ENCODE data around the gene ABCB9. TPM values are rescaled to one million over a fixed set of nuclear protein-coding genes. Genes with fewer than 3 reads are reported as not detected.
"Not testable (repeated sequence)": the region's sequence is repeated elsewhere in the genome, so short reads cannot be mapped to it uniquely, and the experiment has no call there.

ABCB9 gene
- total RNA-seq, 2 experiments from 2014 or later = 3.6 TPM

DNA sequence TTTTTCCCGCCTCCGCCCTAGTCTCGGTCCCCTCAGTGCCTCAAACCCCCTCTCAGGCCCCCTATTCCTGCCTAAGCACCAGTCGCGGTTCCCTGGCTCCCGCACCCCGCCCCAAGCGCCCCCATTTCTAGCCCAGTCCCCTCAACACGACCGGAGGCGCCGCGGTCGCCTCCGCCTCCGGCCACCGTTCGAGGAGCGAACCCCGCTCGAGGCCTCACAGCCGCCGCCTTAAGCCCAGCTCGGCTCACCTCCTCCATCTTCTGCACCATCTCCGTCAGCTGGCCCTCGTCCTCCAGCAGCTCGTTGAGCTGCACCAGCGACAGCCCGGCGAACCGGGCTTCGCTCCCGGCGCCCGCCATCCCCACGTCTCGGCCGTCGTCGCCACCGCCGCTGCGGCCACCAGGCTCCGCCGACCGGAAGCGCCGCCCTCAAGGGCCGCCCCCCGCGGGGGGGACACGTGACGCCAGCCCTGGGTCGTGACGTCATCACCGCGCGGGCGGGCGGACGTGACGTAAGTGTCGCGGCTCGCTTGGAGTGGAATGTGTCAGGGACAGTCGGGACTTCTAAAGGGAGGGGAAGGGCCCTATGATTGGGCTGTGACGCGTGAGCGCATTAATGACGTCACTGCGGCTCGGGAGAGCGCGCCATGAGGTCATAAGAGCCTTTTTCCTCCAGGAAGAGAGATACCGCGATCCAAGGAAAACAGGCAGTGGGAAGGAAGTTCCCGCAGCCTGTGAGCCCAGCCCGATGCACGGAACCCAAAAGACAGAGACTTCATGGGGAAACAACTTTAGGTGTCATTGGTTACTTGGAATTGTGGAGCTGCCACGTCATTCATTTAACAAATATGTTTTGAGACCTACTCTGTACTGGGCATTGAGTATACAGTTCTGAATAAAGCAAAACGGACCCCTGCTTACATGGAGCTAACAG is 70.3 kb downstream of the ABCB9 start, which contains the start of gene VPS37B:
Gene VPS37B, minus strand, starts transcription at position 421 of the 933 bp plus-strand sequence. Its CDS starts 62 bp downstream, at position 359.
- H3K36me3 Mint-ChIP-seq = peaks cover 31% of the 10 kb centered on the region
- DNase-seq = peak; percentile 89
- H3K27ac Mint-ChIP-seq = peak within 1 kb of the TSS; percentile 93
- H3K9me3 Mint-ChIP-seq = peaks cover 3% of the 10 kb centered on the region
- H3K4me3 Mint-ChIP-seq = peak within 1 kb of the TSS; percentile 93
- H3K4me1 Mint-ChIP-seq = peaks cover 85% of the 10 kb centered on the region
- peaks cover 3% of the 10 kb centered on the region for H3K27me3 Mint-ChIP-seq

DNA sequence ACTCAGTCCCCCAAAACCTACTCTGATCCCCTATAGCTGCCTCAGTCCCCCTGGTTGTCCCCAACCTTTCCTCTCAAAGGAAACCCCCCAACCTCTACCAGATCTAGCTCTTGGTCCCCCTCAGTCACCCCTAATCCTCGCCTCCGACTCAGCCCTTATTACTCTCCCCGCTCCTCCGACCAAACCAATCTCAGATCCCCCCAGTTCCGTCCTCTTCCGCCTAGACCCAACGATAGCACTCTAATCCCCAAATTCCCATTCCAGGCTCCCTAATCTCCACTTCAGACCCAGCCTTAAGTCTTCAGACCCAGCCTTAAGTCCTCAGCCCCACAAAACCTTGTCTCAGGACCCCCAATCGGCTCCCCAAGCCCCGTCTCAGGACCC is 71.0 kb downstream of the ABCB9 start:
- H3K4me1 Mint-ChIP-seq = peaks cover 87% of the 10 kb centered on the region
- peak overlapping the region; percentile 93 for H3K4me3 Mint-ChIP-seq
- peak overlapping the region; percentile 93 for H3K27ac Mint-ChIP-seq
- peaks cover 3% of the 10 kb centered on the region for H3K27me3 Mint-ChIP-seq
- H3K9me3 Mint-ChIP-seq = peaks cover 3% of the 10 kb centered on the region
- no peak for DNase-seq
- H3K36me3 Mint-ChIP-seq = peaks cover 31% of the 10 kb centered on the region

DNA sequence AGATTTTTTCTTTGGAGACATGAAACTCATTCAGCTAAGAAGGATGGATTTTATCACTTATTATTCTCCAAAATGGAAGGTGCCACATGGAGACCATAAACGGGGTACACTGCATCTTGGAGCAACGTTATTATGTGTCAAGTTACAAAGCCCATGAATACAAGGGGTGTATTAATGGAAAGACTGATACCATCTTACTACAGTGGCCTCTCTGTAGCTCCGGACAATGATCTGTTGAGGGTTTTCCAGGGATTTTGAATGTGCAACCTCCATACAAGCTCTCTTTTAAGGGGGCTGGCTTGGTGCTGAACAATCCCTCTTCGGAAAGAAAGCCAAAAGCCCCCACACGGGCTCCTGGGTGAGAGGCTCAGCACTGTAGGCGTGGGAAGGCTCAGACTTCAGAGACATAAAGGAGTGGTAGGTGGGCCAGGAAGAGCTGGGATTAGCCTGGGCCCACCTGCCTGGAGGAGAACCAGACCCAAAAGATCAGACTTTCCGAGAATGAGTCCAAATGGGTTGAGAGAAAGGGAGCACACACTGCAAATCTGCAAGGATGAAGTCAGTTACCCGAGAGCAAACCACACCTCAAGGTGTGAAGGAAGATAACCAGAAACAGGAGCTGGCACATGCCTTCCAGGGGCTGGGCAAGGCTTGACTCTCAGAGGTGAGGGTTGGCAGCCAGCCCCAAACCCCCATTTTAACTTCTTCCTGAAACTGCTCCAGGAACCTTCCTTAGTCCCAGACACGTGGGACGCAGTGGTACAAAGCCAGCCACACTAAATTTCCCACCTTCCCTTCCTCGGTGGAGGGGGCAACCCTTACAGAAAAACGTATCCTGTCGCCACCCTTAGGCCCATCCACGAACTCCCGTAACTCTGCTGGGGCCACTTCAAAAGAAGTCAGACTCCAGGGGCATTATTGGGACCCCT is 71.8 kb downstream of the ABCB9 start:
- Mint-ChIP-seq H3K4me1 (peaks cover 86% of the 10 kb centered on the region), H3K4me3 (peak overlapping the region; percentile 93), H3K36me3 (peaks cover 37% of the 10 kb centered on the region), H3K27ac (peak overlapping the region; percentile 93), H3K27me3 (peaks cover 3% of the 10 kb centered on the region), H3K9me3 (peaks cover 3% of the 10 kb centered on the region)
- peak; percentile 23 for DNase-seq

DNA sequence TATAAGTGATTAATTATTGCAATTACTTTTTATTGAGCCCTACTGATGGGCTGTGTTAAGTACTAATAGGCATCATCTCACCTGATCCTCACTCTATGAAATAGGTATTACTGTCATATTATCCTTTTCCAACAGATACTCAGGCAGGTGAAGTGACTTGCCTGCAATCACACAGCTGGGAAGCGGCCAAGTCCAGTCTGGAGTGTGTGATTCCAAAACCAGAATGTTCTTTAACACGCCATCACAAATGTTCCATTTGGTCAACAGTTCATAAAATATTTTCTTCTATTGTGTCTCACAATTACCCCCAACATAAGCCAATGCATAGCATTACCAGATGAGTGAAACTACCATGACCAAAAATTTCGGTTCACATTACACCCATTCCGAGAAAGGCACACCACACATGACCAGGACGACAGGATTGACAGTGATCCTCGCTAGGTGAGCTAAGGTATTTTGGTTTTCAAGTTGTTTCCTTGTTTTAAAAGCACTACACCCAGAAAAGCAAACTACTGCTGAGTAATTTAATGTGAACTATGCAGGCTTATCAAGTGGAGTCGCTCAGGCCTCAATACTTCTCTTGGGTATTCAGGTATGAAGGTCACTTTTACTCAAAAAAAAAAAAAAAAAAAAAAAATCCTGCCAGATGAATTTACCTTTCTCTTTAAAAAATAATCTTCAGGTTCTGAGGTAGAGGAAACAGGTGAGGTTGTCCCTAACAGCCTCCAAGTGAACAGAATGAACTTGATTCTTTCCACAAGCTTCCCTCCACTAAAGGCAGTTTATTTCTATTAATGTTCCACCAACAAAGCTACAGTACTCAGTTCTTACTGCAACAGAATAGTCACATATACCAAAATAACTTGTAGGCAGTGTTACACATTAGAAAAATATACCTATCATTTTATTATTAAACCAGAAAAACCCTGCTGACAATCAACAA is 72.8 kb downstream of the ABCB9 start:
- Mint-ChIP-seq H3K27ac (peak overlapping the region; percentile 20), H3K36me3 (peaks cover 42% of the 10 kb centered on the region), H3K9me3 (peaks cover 3% of the 10 kb centered on the region), H3K4me3 (peak overlapping the region; percentile 29), H3K4me1 (peaks cover 86% of the 10 kb centered on the region), H3K27me3 (peaks cover 3% of the 10 kb centered on the region)
- DNase-seq = no peak

DNA sequence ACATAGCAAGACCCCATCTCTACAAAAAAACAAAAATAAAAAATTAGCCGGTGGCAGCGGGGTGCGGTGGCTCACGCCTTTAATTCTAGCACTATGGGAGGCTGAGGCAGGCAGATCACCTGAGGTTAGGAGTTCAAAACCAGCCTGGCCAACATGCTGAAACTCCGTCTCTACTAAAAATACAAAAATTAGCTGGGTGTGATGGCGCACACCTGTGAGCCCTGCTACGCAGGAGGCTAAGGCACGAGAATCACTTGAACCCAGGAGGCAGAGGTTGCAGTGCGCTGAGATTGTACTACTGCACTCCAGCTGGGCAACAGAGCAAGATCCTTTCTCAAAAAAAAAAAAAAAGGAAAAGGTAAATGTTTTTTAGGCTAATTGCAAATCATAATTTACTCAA is 73.5 kb downstream of the ABCB9 start:
- Mint-ChIP-seq H3K4me1 (peaks cover 87% of the 10 kb centered on the region), H3K36me3 (peaks cover 42% of the 10 kb centered on the region)
- not testable (repeated sequence) for H3K27me3 Mint-ChIP-seq, DNase-seq, H3K9me3 Mint-ChIP-seq, H3K4me3 Mint-ChIP-seq, H3K27ac Mint-ChIP-seq

DNA sequence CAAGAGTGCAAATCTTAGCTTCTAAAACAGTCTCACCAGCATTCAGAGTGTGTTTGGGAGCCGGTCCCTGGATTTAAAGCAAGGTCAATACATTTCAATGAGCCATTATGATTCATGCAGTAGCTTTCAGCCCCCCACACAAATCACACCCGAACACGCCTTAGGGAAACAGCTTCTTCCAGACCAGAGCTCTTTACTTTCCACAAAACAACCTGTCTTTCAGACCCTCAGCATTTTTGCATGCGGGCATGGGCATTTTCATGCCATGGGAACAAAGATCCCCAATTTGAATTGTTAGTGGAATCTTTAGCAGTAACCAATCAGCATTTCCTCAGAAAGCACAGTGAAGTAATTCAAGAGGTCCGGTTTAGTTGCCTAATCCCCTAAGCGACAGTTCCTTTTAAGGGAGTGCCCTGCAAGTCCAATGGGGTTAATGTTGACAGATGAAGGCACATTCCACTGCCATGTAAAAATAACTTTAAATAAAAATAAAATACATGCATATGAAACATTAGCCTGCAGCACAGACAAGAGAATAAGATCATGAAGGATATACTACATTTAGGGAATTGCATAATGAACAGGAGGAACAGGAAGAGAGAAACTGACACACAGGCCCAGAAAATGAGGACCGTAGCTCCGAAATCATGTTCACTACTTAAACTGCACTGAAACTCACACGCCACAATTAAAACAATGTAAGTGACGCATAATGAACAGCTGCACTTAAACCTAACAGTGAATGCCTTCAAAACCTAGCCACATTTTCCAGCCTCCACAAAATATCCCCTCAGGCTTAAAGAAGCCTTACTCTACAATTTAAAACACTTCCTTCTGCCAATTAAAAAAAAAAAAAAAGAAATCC is 74.4 kb downstream of the ABCB9 start:
- H3K4me3 Mint-ChIP-seq = peak overlapping the region; percentile 7

DNA sequence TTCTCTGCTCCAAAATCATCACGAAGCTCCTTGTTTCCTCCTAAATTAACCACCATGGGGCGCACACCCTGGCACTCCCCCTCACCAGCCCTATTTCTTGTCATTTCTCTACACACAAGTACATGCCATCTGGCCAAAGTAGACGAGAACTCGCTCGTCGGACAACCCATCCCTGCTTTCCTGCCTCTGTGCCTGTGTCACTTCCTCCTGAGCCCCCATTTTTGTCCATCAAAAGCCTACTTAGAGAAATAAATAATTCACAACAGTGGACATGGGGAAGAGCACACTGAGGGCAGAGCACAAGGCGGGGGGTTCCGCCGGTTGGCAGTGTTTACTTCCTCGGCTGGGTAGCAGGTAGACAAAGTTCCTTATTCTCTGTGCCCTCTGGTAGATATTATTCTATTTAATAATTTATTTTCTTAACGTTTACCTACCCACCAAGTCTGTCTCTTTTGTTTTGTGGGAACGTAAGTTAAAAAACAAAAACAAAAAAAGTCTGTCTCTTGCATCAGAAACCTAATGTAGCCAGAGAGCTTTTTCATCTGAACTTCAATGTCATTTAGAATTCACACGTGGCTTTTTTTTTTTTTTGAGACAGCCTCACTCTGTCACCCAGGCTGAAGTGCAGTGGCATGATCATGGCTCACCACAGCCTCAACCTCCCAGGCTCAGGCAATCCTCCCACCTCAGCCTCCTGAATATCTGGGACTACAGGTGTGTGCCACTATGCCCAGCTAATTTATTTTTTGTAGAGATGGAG is 76.3 kb downstream of the ABCB9 start:
- H3K27ac Mint-ChIP-seq = peak overlapping the region; percentile 97
- H3K4me3 Mint-ChIP-seq = peak overlapping the region; percentile 66
- H3K36me3 Mint-ChIP-seq = peaks cover 37% of the 10 kb centered on the region
- H3K27me3 Mint-ChIP-seq = no peaks in the 10 kb centered on the region
- peak; percentile 17 for DNase-seq
- H3K9me3 Mint-ChIP-seq = no peaks in the 10 kb centered on the region
- H3K4me1 Mint-ChIP-seq = peaks cover 91% of the 10 kb centered on the region

More for the DNA sequence above, 74.4 kb downstream of the ABCB9 start:
- DNase-seq = no peak
- H3K9me3 Mint-ChIP-seq = peaks cover 3% of the 10 kb centered on the region
- peaks cover 89% of the 10 kb centered on the region for H3K4me1 Mint-ChIP-seq
- H3K36me3 Mint-ChIP-seq = peaks cover 47% of the 10 kb centered on the region
- H3K27me3 Mint-ChIP-seq = peaks cover 3% of the 10 kb centered on the region
- H3K27ac Mint-ChIP-seq = no peak overlapping the region

DNA sequence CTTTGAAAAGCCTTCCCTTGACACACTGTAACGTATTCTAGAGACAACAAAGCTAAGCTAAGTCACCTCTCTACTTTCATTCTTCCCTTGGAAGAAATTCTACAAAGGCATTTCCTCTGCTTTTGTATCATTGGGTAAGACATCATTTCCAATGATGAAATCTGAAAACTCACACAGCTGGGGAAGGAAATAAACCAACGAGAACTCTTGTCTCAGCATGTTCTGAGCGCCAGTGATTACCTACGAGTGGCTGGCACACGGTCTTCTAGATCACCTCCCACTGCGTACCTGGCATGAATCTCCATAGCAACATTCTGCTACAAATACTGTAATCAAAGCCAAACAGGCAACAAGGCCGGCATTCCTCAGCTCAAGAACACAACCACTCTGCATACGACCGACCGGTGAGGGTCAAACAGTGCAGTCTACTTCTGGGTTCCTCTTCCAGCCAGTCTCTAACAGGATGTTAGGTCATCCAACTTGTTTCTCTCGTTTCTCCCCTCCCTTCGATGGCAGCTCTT is 78.0 kb downstream of the ABCB9 start:
- H3K27ac Mint-ChIP-seq = peak overlapping the region; percentile 97
- H3K4me1 Mint-ChIP-seq = peaks cover 91% of the 10 kb centered on the region
- peaks cover 5% of the 10 kb centered on the region for H3K9me3 Mint-ChIP-seq
- H3K36me3 Mint-ChIP-seq = peaks cover 38% of the 10 kb centered on the region
- peak; percentile 56 for DNase-seq
- H3K4me3 Mint-ChIP-seq = peak overlapping the region; percentile 74
- H3K27me3 Mint-ChIP-seq = no peaks in the 10 kb centered on the region

DNA sequence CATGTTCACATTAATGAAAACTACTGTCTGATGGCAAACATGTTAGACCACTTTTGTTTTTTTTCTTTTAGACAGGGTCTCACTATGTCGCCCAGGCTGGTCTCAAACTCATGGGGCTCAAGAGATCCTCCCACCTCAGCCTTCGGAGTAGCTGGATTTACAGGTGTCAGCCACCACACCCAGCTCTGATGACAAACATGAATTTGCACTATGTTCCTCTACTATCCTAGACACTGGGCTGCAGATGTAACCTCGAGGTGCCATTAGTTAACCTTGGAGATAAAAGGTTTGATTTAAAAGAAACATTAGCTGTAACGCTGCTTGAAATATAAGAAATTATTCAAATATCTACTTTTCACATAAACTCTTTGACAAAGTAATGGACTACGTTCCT is 78.4 kb downstream of the ABCB9 start:
- Mint-ChIP-seq H3K36me3 (peaks cover 40% of the 10 kb centered on the region), H3K4me3 (peak overlapping the region; percentile 74), H3K4me1 (peaks cover 93% of the 10 kb centered on the region), H3K27ac (peak overlapping the region; percentile 97), H3K27me3 (no peaks in the 10 kb centered on the region), H3K9me3 (peaks cover 5% of the 10 kb centered on the region)
- DNase-seq = no peak

DNA sequence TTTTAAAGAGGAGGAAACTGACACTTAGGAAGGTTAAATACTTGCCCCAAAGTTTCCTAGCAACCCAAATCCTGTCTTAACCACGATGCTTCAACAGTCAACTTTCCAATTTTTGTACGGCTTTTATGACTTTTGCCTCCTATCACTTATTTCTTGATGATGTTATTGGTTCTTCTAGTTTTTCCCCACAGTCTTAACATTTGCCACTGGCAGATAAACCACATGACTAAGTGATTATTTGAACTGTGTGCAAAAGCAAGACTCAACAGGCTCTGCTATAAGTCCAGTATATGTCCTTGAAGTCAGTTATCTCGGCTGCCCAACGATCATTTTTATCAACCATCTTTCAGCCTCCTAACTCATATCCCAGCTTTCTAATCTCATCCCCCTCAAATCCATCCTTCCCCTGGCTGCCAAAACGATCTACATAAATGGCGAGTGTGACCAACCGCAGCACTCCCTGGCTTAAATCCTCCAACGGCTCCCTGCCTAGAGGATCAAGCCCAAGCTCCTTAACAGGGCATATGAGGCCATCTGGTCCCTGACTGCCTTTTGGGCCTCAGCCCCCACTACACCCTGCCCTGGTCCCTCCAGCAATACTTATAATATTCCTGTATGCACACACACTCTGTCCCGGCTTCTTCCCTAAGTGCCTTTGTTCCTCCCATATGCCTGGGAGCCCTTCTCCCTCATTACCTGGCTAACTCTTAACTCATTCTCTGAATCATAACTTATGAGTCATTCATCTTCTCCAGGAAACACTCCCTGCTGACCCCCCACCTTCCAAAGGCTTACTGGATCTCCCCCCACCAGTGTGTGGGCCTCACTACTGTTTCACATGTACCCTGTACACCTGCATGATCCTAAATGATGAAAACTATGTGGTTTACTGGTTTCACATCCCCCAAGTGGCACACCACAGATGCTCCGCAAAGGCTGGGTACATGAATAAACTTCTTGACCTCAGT is 79.1 kb downstream of the ABCB9 start:
- Mint-ChIP-seq H3K9me3 (peaks cover 5% of the 10 kb centered on the region), H3K4me1 (peaks cover 93% of the 10 kb centered on the region), H3K4me3 (peak overlapping the region; percentile 74), H3K36me3 (peaks cover 37% of the 10 kb centered on the region), H3K27me3 (no peaks in the 10 kb centered on the region), H3K27ac (peak overlapping the region; percentile 97)
- peak; percentile 81 for DNase-seq

DNA sequence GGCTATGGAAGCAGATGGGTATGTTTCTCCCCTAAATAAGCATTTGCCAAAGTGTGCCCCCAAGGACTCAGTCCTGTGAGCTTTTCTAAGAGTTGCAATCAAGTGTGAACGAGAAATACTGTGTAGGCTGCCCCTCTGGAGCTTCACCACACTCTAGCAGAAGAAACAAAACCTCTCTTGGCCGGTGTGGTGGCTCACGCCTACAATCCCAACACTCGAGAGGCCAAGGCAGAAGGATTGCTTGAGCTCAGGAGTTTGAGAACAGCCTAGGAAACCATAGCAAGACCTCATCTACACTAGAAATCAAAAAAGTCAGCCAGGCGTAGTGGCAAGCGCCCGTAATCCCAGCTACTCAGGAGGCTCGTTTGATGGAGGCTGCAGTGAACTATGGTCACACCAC is 80.1 kb downstream of the ABCB9 start:
- peaks cover 38% of the 10 kb centered on the region for H3K36me3 Mint-ChIP-seq
- H3K4me3 Mint-ChIP-seq = no peak overlapping the region
- H3K27me3 Mint-ChIP-seq = no peaks in the 10 kb centered on the region
- H3K4me1 Mint-ChIP-seq = peaks cover 91% of the 10 kb centered on the region
- peak overlapping the region; percentile 97 for H3K27ac Mint-ChIP-seq
- DNase-seq = no peak
- peaks cover 5% of the 10 kb centered on the region for H3K9me3 Mint-ChIP-seq

DNA sequence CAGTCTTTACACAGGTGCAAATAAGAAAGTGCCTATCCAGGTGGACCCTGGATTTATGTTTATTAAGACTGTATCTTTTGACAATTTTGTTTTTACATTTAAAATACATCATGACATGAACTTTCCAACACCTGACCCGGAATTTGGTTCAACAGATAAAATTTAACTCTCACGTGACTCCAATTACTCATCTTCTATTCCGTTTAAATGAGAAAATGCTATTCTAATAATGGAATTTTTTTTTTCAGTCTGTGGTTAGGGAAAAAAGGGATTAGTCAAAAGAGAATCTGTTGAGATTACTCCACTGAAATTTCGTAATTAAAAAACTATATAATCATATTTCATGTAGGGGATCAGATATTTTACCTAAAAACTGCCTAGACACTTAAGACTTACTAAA is 81.4 kb downstream of the ABCB9 start:
- peaks cover 91% of the 10 kb centered on the region for H3K4me1 Mint-ChIP-seq
- no peak overlapping the region for H3K4me3 Mint-ChIP-seq
- no peak overlapping the region for H3K27ac Mint-ChIP-seq
- DNase-seq = no peak
- no peaks in the 10 kb centered on the region for H3K27me3 Mint-ChIP-seq
- peaks cover 49% of the 10 kb centered on the region for H3K36me3 Mint-ChIP-seq
- H3K9me3 Mint-ChIP-seq = peaks cover 5% of the 10 kb centered on the region
